ENCODE data around the gene APOC3. TPM values are rescaled to one million over a fixed set of nuclear protein-coding genes. Genes with fewer than 3 reads are reported as not detected.
A peak's percentile ranks its signal among the peaks of the same experiment; 100 is the strongest.
"Not testable (repeated sequence)": the region's sequence is repeated elsewhere in the genome, so short reads cannot be mapped to it uniquely, and the experiment has no call there.

The APOC3 gene
- polyA plus RNA-seq, 4 donors, result 273 to 10,182 (median 3,455) TPM

- Histone ChIP-seq H3K4me3 (ENCODE audit: low read depth in 1 of 3, low read length in 3 of 3) (no peak overlapping the region), H3K27me3 (ENCODE audit: control insufficient read depth in 3 of 3, insufficient read depth in 3 of 3, low read length in 3 of 3) (no peaks in the 10 kb centered on the region), H3K4me1 (ENCODE audit: control insufficient read depth in 3 of 3, insufficient read depth in 2 of 3, low read depth in 1 of 3, low read length in 2 of 3) (peaks cover 0 to 32% (median 4%) of the 10 kb centered on the region in 3 donors), H3K27ac (ENCODE audit: low read depth in 1 of 3, low read length in 2 of 3) (no peak overlapping the region), H3K36me3 (ENCODE audit: control insufficient read depth in 3 of 3, insufficient read depth in 2 of 3, low read depth in 1 of 3, low read length in 3 of 3) (no peaks in the 10 kb centered on the region), H3K9me3 (ENCODE audit: control insufficient read depth in 2 of 2, insufficient read depth in 1 of 2, low read depth in 1 of 2, low read length in 1 of 2) (no peaks in the 10 kb centered on the region)
- no peak for FAIRE-seq
- DNase-seq, result no peak
- 96 to 97% (median 96%) methylated on average over 1 of the region's 1 CpG for WGBS, 3 donors
These were observed 36.0 kb upstream of the APOC3 start for GRCh38 chr11:116793772-116794097.

GRCh38 chr11:116794851-116795250, 34.9 kb upstream of the APOC3 start:
- WGBS, 3 donors, result 86 to 90% (median 89%) methylated on average over 2 of the region's 2 CpGs
- no peak overlapping the region for H3K27ac ChIP-seq (ENCODE audit: low read depth in 1 of 3, low read length in 2 of 3)
- peaks cover 0 to 29% (median 4%) of the 10 kb centered on the region in 3 donors for H3K4me1 ChIP-seq (ENCODE audit: control insufficient read depth in 3 of 3, insufficient read depth in 2 of 3, low read depth in 1 of 3, low read length in 2 of 3)
- FAIRE-seq (no peak), DNase-seq (no peak)
- H3K4me3 ChIP-seq (ENCODE audit: low read depth in 1 of 3, low read length in 3 of 3), result no peak overlapping the region
- no peaks in the 10 kb centered on the region for H3K9me3 ChIP-seq (ENCODE audit: control insufficient read depth in 2 of 2, insufficient read depth in 1 of 2, low read depth in 1 of 2, low read length in 1 of 2)
- no peaks in the 10 kb centered on the region for H3K36me3 ChIP-seq (ENCODE audit: control insufficient read depth in 3 of 3, insufficient read depth in 2 of 3, low read depth in 1 of 3, low read length in 3 of 3)
- no peaks in the 10 kb centered on the region for H3K27me3 ChIP-seq (ENCODE audit: control insufficient read depth in 3 of 3, insufficient read depth in 3 of 3, low read length in 3 of 3)

GRCh38 chr11:116796548-116796947, 33.2 kb upstream of the APOC3 start:
- DNase-seq (no peak), FAIRE-seq (no peak)
- peaks cover 0 to 21% (median 3%) of the 10 kb centered on the region in 3 donors for H3K4me1 ChIP-seq (ENCODE audit: control insufficient read depth in 3 of 3, insufficient read depth in 2 of 3, low read depth in 1 of 3, low read length in 2 of 3)
- H3K4me3 ChIP-seq (ENCODE audit: low read depth in 1 of 3, low read length in 3 of 3), result no peak overlapping the region
- no peaks in the 10 kb centered on the region for H3K27me3 ChIP-seq (ENCODE audit: control insufficient read depth in 3 of 3, insufficient read depth in 3 of 3, low read length in 3 of 3)
- WGBS, 3 donors, result 83 to 91% (median 84%) methylated on average over 1 of the region's 1 CpG
- no peak overlapping the region for H3K27ac ChIP-seq (ENCODE audit: low read depth in 1 of 3, low read length in 2 of 3)
- no peaks in the 10 kb centered on the region for H3K9me3 ChIP-seq (ENCODE audit: control insufficient read depth in 2 of 2, insufficient read depth in 1 of 2, low read depth in 1 of 2, low read length in 1 of 2)
- no peaks in the 10 kb centered on the region for H3K36me3 ChIP-seq (ENCODE audit: control insufficient read depth in 3 of 3, insufficient read depth in 2 of 3, low read depth in 1 of 3, low read length in 3 of 3)

GRCh38 chr11:116797816-116798215, 31.9 kb upstream of the APOC3 start:
- FAIRE-seq, result no peak
- WGBS, 3 donors, result 35 to 73% (median 51%) methylated on average over 5 of the region's 5 CpGs

GRCh38 chr11:116798368-116798767, 31.3 kb upstream of the APOC3 start:
- H3K36me3 ChIP-seq (ENCODE audit: control insufficient read depth in 3 of 3, insufficient read depth in 2 of 3, low read depth in 1 of 3, low read length in 3 of 3), result no peaks in the 10 kb centered on the region
- 68 to 81% (median 70%) methylated on average over 5 of the region's 5 CpGs for WGBS, 3 donors
- DNase-seq, result no peak

More at GRCh38 chr11:116797816-116798215, 31.9 kb upstream of the APOC3 start:
- no peak overlapping the region for H3K27ac ChIP-seq (ENCODE audit: low read depth in 1 of 3, low read length in 2 of 3)
- no peak for DNase-seq
- H3K27me3 ChIP-seq (ENCODE audit: control insufficient read depth in 3 of 3, insufficient read depth in 3 of 3, low read length in 3 of 3), result no peaks in the 10 kb centered on the region
- H3K9me3 ChIP-seq (ENCODE audit: control insufficient read depth in 2 of 2, insufficient read depth in 1 of 2, low read depth in 1 of 2, low read length in 1 of 2), result no peaks in the 10 kb centered on the region
- no peak overlapping the region for H3K4me3 ChIP-seq (ENCODE audit: low read depth in 1 of 3, low read length in 3 of 3)
- peaks cover 0 to 8% (median 0%) of the 10 kb centered on the region in 3 donors for H3K4me1 ChIP-seq (ENCODE audit: control insufficient read depth in 3 of 3, insufficient read depth in 2 of 3, low read depth in 1 of 3, low read length in 2 of 3)
- no peaks in the 10 kb centered on the region for H3K36me3 ChIP-seq (ENCODE audit: control insufficient read depth in 3 of 3, insufficient read depth in 2 of 3, low read depth in 1 of 3, low read length in 3 of 3)

GRCh38 chr11:116800610-116801009, 29.1 kb upstream of the APOC3 start:
- H3K27ac ChIP-seq (ENCODE audit: low read depth in 1 of 3, low read length in 2 of 3), result no peak overlapping the region
- no peaks in the 10 kb centered on the region for H3K4me1 ChIP-seq (ENCODE audit: control insufficient read depth in 3 of 3, insufficient read depth in 2 of 3, low read depth in 1 of 3, low read length in 2 of 3)
- H3K27me3 ChIP-seq (ENCODE audit: control insufficient read depth in 3 of 3, insufficient read depth in 3 of 3, low read length in 3 of 3), result no peaks in the 10 kb centered on the region
- FAIRE-seq (no peak), DNase-seq (no peak)
- H3K36me3 ChIP-seq (ENCODE audit: control insufficient read depth in 3 of 3, insufficient read depth in 2 of 3, low read depth in 1 of 3, low read length in 3 of 3), result no peaks in the 10 kb centered on the region
- WGBS, 3 donors, result 89 to 92% (median 89%) methylated on average over 2 of the region's 2 CpGs
- no peak overlapping the region for H3K4me3 ChIP-seq (ENCODE audit: low read depth in 1 of 3, low read length in 3 of 3)
- H3K9me3 ChIP-seq (ENCODE audit: control insufficient read depth in 2 of 2, insufficient read depth in 1 of 2, low read depth in 1 of 2, low read length in 1 of 2), result no peaks in the 10 kb centered on the region

More at GRCh38 chr11:116798368-116798767, 31.3 kb upstream of the APOC3 start:
- H3K9me3 ChIP-seq (ENCODE audit: control insufficient read depth in 2 of 2, insufficient read depth in 1 of 2, low read depth in 1 of 2, low read length in 1 of 2), result no peaks in the 10 kb centered on the region
- no peak for FAIRE-seq
- H3K27ac ChIP-seq (ENCODE audit: low read depth in 1 of 3, low read length in 2 of 3), result no peak overlapping the region
- peaks cover 0 to 4% (median 0%) of the 10 kb centered on the region in 3 donors for H3K4me1 ChIP-seq (ENCODE audit: control insufficient read depth in 3 of 3, insufficient read depth in 2 of 3, low read depth in 1 of 3, low read length in 2 of 3)
- no peak overlapping the region for H3K4me3 ChIP-seq (ENCODE audit: low read depth in 1 of 3, low read length in 3 of 3)
- no peaks in the 10 kb centered on the region for H3K27me3 ChIP-seq (ENCODE audit: control insufficient read depth in 3 of 3, insufficient read depth in 3 of 3, low read length in 3 of 3)

GRCh38 chr11:116801662-116802061, 28.0 kb upstream of the APOC3 start:
- H3K9me3 ChIP-seq (ENCODE audit: control insufficient read depth in 2 of 2, insufficient read depth in 1 of 2, low read depth in 1 of 2, low read length in 1 of 2); H3K36me3 ChIP-seq (ENCODE audit: control insufficient read depth in 3 of 3, insufficient read depth in 2 of 3, low read depth in 1 of 3, low read length in 3 of 3); H3K4me3 ChIP-seq (ENCODE audit: low read depth in 1 of 3, low read length in 3 of 3); FAIRE-seq; H3K4me1 ChIP-seq (ENCODE audit: control insufficient read depth in 3 of 3, insufficient read depth in 2 of 3, low read depth in 1 of 3, low read length in 2 of 3); H3K27ac ChIP-seq (ENCODE audit: low read depth in 1 of 3, low read length in 2 of 3); H3K27me3 ChIP-seq (ENCODE audit: control insufficient read depth in 3 of 3, insufficient read depth in 3 of 3, low read length in 3 of 3); DNase-seq: not testable (repeated sequence)

- H3K36me3 ChIP-seq (ENCODE audit: control insufficient read depth in 3 of 3, insufficient read depth in 2 of 3, low read depth in 1 of 3, low read length in 3 of 3), result no peaks in the 10 kb centered on the region
- no peak for DNase-seq
- no peak for FAIRE-seq
- H3K9me3 ChIP-seq (ENCODE audit: control insufficient read depth in 2 of 2, insufficient read depth in 1 of 2, low read depth in 1 of 2, low read length in 1 of 2), result no peaks in the 10 kb centered on the region
- no peak overlapping the region for H3K4me3 ChIP-seq (ENCODE audit: low read depth in 1 of 3, low read length in 3 of 3)
- WGBS, 3 donors, result 53 to 63% (median 57%) methylated on average over 3 of the region's 3 CpGs
- peaks cover 0 to 18% (median 2%) of the 10 kb centered on the region in 3 donors for H3K4me1 ChIP-seq (ENCODE audit: control insufficient read depth in 3 of 3, insufficient read depth in 2 of 3, low read depth in 1 of 3, low read length in 2 of 3)
- no peak overlapping the region for H3K27ac ChIP-seq (ENCODE audit: low read depth in 1 of 3, low read length in 2 of 3)
- no peaks in the 10 kb centered on the region for H3K27me3 ChIP-seq (ENCODE audit: control insufficient read depth in 3 of 3, insufficient read depth in 3 of 3, low read length in 3 of 3)
These were observed 25.7 kb upstream of the APOC3 start for GRCh38 chr11:116804001-116804400.

GRCh38 chr11:116807601-116808261, 22.0 kb upstream of the APOC3 start:
- no peak for FAIRE-seq
- WGBS, 3 donors, result 76 to 84% (median 79%) methylated on average over 6 of the region's 6 CpGs
- peak overlapping the region; percentile 25 to 85 (median 71) for H3K27ac ChIP-seq (ENCODE audit: low read depth in 1 of 3, low read length in 2 of 3)
- H3K36me3 ChIP-seq (ENCODE audit: control insufficient read depth in 3 of 3, insufficient read depth in 2 of 3, low read depth in 1 of 3, low read length in 3 of 3), result no peaks in the 10 kb centered on the region
- H3K4me1 ChIP-seq (ENCODE audit: control insufficient read depth in 3 of 3, insufficient read depth in 2 of 3, low read depth in 1 of 3, low read length in 2 of 3), result peaks cover 0 to 23% (median 2%) of the 10 kb centered on the region in 3 donors
- H3K27me3 ChIP-seq (ENCODE audit: control insufficient read depth in 3 of 3, insufficient read depth in 3 of 3, low read length in 3 of 3), result no peaks in the 10 kb centered on the region
- H3K4me3 ChIP-seq (ENCODE audit: low read depth in 1 of 3, low read length in 3 of 3), result no peak overlapping the region
- no peak for DNase-seq
- H3K9me3 ChIP-seq (ENCODE audit: control insufficient read depth in 2 of 2, insufficient read depth in 1 of 2, low read depth in 1 of 2, low read length in 1 of 2), result no peaks in the 10 kb centered on the region

Data from small intestine (tissue), 7 donors.